A673 (cell line): ENCODE measurements around the gene ASH1L. TPM values are rescaled to one million over a fixed set of nuclear protein-coding genes. Genes with fewer than 3 reads are reported as not detected.

ENCODE experiments used
- BruUV-seq: library from RNA; stranded (reverse); fragments of 400-500 nt; replicated peaks from 2 replicates; lab custom pipeline; 2021; lab: Mats Ljungman, UMichigan
- CTCF ChIA-PET: fragments of 300-600 bp; sonication (Branson Sonifier 250); formaldehyde crosslinking; loops from one replicate; lab custom pipeline; 2022; ENCODE audit warnings: antibody characterized with exemption; lab: Charles Lee
- POLR2A ChIA-PET: fragments of 300-600 bp; sonication (Branson Sonifier 250); formaldehyde crosslinking; loops from one replicate; lab custom pipeline; 2022; ENCODE audit warnings: antibody characterized with exemption; ENCODE audit not compliant: low non-redundant PET; lab: Charles Lee
- DNase-seq: peaks from one replicate; pipeline ENCODE4 v3.0.0-alpha.2; 2015; ENCODE audit warnings: low spot score
- H3K27ac ChIP-seq: fragments of 200-600 bp; sonication (generic); 2 replicates; pipeline ENCODE4 v1.5.1; 2016; ENCODE audit warnings: mixed run types, low read depth, mild to moderate bottlenecking, mixed read lengths, antibody characterized with exemption, low read length; ENCODE audit not compliant: poor library complexity, severe bottlenecking
- H3K27me3 ChIP-seq: fragments of 200-600 bp; sonication (generic); replicated peaks from 2 replicates; pipeline ENCODE4 v1.6.1; 2017; ENCODE audit warnings: mixed run types, low read depth, mild to moderate bottlenecking, mixed read lengths, antibody characterized with exemption, low read length; ENCODE audit not compliant: insufficient read depth, poor library complexity
- H3K36me3 ChIP-seq: fragments of 200-600 bp; sonication (generic); 2 replicates; pipeline ENCODE4 v1.6.1; 2016; ENCODE audit warnings: mixed run types, mild to moderate bottlenecking, mixed read lengths, antibody characterized with exemption, low read length; ENCODE audit not compliant: insufficient read depth, poor library complexity, severe bottlenecking
- H3K4me1 ChIP-seq: fragments of 200-600 bp; sonication (generic); 2 replicates; pipeline ENCODE4 v1.6.1; 2017; ENCODE audit warnings: mixed run types, mild to moderate bottlenecking, mixed read lengths, antibody characterized with exemption, low read length; ENCODE audit not compliant: insufficient read depth, poor library complexity, severe bottlenecking
- H3K4me3 ChIP-seq: fragments of 200-600 bp; sonication (generic); 2 replicates; pipeline ENCODE4 v1.5.1; 2016; ENCODE audit warnings: low read depth, mixed run types, mild to moderate bottlenecking, mixed read lengths, low read length; ENCODE audit not compliant: poor library complexity, severe bottlenecking
- H3K9me3 ChIP-seq: fragments of 200-600 bp; sonication (generic); 2 replicates; pipeline ENCODE4 v1.6.1; 2016; ENCODE audit warnings: mixed run types, low read depth, mild to moderate bottlenecking, mixed read lengths, antibody characterized with exemption, low read length; ENCODE audit not compliant: poor library complexity, severe bottlenecking
- CTCF ChIP-seq: fragments of 300-800, 200-600 bp; sonication (generic); conservative IDR thresholded peaks from 2 replicates; pipeline ENCODE4 v1.5.1; 2017; ENCODE audit warnings: low read depth, mild to moderate bottlenecking, antibody characterized with exemption, low read length, moderate library complexity, mixed read lengths
- EZH2 ChIP-seq: fragments of 200-600 bp; sonication (generic); IDR thresholded peaks from 2 replicates; pipeline ENCODE4 v1.6.1; 2017; ENCODE audit warnings: borderline replicate concordance, low read depth, mild to moderate bottlenecking, mixed read lengths, antibody characterized with exemption, low read length; ENCODE audit not compliant: poor library complexity, severe bottlenecking
- intact Hi-C: fragments of 100-400 bp; cut with micrococcal nuclease; formaldehyde crosslinking; loops from one replicate; pipeline ENCODE4 v1.10.0; 2022; ENCODE audit not compliant: unreplicated experiment
- total RNA-seq: library from RNA; stranded (reverse); gene quantifications from 2 replicates; pipeline ENCODE4 v1.2.3, GENCODE V29; 2021

ASH1L gene
- total RNA-seq, 1 experiment from 2014 or later, result 49.6 TPM

- no TSS peak for BruUV-seq
- no peak for TF ChIP-seq EZH2
- TF ChIP-seq CTCF, result no peak
- H3K27me3 ChIP-seq, result no peaks in the 10 kb centered on the region
- POLR2A ChIA-PET, result no interaction called here
- H3K9me3 ChIP-seq, result no peaks in the 10 kb centered on the region
- DNase-seq, result no peak
- CTCF ChIA-PET, result no interaction called here
- H3K4me3 ChIP-seq, result no peak overlapping the region
- no peaks in the 10 kb centered on the region for H3K4me1 ChIP-seq
- intact Hi-C loops, result no loop called here
- H3K36me3 ChIP-seq, result no peaks in the 10 kb centered on the region
- no peak overlapping the region for H3K27ac ChIP-seq
Observed at GRCh38 chr1:155531624-155532023, 31.0 kb downstream of the ASH1L start.

GRCh38 chr1:155529929-155530328 is 32.7 kb downstream of the ASH1L start:
- POLR2A ChIA-PET, result no interaction called here
- Histone ChIP-seq H3K27me3 (no peaks in the 10 kb centered on the region), H3K4me1 (no peaks in the 10 kb centered on the region), H3K27ac (no peak overlapping the region), H3K36me3 (no peaks in the 10 kb centered on the region), H3K9me3 (no peaks in the 10 kb centered on the region), H3K4me3 (no peak overlapping the region)
- CTCF ChIA-PET, result no interaction called here
- intact Hi-C loops, result no loop called here
- BruUV-seq, result no TSS peak
- TF ChIP-seq EZH2 (no peak), CTCF (no peak)
- DNase-seq, result no peak

GRCh38 chr1:155529109-155529508 is 33.5 kb downstream of the ASH1L start:
- CTCF ChIA-PET, result no interaction called here

More at GRCh38 chr1:155529109-155529508, 33.5 kb downstream of the ASH1L start:
- Histone ChIP-seq H3K4me1 (no peaks in the 10 kb centered on the region), H3K27ac (no peak overlapping the region), H3K4me3 (no peak overlapping the region), H3K9me3 (no peaks in the 10 kb centered on the region), H3K27me3 (no peaks in the 10 kb centered on the region), H3K36me3 (no peaks in the 10 kb centered on the region)
- intact Hi-C loops, result no loop called here
- BruUV-seq, result TSS peak; percentile 24
- POLR2A ChIA-PET, result no interaction called here
- TF ChIP-seq EZH2 (no peak), CTCF (no peak)
- DNase-seq, result no peak
